ENCODE data around the gene ZNF362. TPM values are rescaled to one million over a fixed set of nuclear protein-coding genes. Genes with fewer than 3 reads are reported as not detected.
"Not testable (repeated sequence)": the region's sequence is repeated elsewhere in the genome, so short reads cannot be mapped to it uniquely, and the experiment has no call there.

ZNF362 gene
- total RNA-seq, 1 donor from 2014 or later, result 10.9 TPM

DNA sequence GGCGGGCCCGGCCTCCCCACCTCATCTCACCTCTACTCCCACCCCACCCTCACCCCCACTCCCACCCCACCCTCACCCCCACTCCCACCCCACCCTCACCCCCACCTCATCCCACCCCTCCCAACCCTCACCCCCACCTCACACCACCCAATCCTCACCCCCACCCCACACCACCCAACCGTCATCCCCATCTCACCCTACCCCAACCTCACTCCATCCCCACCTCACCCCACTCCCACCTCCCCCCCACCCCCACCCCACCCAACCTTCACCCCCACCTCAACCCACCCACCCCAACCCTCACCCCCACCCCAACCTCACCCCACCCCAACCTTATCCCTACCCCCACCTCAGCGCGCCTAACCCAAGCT is 51.2 kb downstream of the ZNF362 start:
- no peak for DNase-seq (ENCODE audit: low spot score)
- H3K4me1 ChIP-seq, result no peaks in the 10 kb centered on the region
- no peak overlapping the region for H3K9ac ChIP-seq
- H3K4me3 ChIP-seq, result no peak overlapping the region
- Mint-ChIP-seq H3K9me3 (peaks cover 5% of the 10 kb centered on the region), H3K4me3 (no peak overlapping the region), H3K36me3 (peaks cover 5% of the 10 kb centered on the region), H3K4me1 (peaks cover 2% of the 10 kb centered on the region), H3K27me3 (ENCODE audit: insufficient read depth, low read depth) (peaks cover 8% of the 10 kb centered on the region), H3K27ac (no peak overlapping the region)
- no peak overlapping the region for H3K27ac ChIP-seq
- peaks cover 5% of the 10 kb centered on the region for H3F3A ChIP-seq (ENCODE audit: low read depth)
- H2AFZ ChIP-seq (replicated peaks), result no peak overlapping the region
- no peaks in the 10 kb centered on the region for H3K9me3 ChIP-seq (ENCODE audit: low read depth)
- TF ChIP-seq, protein P1, sequence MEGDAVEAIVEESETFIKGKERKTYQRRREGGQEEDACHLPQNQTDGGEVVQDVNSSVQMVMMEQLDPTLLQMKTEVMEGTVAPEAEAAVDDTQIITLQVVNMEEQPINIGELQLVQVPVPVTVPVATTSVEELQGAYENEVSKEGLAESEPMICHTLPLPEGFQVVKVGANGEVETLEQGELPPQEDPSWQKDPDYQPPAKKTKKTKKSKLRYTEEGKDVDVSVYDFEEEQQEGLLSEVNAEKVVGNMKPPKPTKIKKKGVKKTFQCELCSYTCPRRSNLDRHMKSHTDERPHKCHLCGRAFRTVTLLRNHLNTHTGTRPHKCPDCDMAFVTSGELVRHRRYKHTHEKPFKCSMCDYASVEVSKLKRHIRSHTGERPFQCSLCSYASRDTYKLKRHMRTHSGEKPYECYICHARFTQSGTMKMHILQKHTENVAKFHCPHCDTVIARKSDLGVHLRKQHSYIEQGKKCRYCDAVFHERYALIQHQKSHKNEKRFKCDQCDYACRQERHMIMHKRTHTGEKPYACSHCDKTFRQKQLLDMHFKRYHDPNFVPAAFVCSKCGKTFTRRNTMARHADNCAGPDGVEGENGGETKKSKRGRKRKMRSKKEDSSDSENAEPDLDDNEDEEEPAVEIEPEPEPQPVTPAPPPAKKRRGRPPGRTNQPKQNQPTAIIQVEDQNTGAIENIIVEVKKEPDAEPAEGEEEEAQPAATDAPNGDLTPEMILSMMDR (IDR thresholded peaks at IDR 0.05), result no peak
- no peak for TF ChIP-seq EZH2 (IDR thresholded peaks at IDR 0.05)
- TF ChIP-seq EZH2phosphoT487 (IDR thresholded peaks at IDR 0.05), result no peak
- H3K27me3 ChIP-seq, result peaks cover 23% of the 10 kb centered on the region
- H3K4me2 ChIP-seq, result no peak overlapping the region
- no peaks in the 10 kb centered on the region for H4K20me1 ChIP-seq (ENCODE audit: low read depth)
- H3K36me3 ChIP-seq, result no peaks in the 10 kb centered on the region
- no peaks in the 10 kb centered on the region for H3K79me2 ChIP-seq (ENCODE audit: low read depth)

DNA sequence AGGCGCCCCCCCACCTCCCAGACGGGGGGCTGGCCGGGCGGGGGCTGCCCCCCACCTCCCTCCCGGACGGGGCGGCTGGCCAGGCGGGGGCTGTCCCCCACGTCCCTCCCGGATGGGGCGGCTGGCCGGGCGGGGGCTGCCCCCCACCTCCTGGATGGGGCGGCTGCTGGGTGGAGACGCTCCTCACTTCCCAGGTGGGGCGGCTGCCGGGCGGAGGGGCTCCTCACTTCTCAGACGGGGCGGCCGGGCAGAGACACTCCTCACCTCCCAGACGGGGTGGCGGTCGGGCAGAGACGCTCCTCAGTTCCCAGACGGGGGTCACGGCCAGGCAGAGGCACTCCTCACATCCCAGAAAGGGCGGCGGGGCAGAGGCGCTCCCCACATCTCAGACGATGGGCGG is 53.1 kb downstream of the ZNF362 start:
- H4K20me1 ChIP-seq (ENCODE audit: low read depth); H3K4me1 ChIP-seq; H3K4me2 ChIP-seq; H3K27ac Mint-ChIP-seq; DNase-seq (ENCODE audit: low spot score); H3K4me1 Mint-ChIP-seq; H3K36me3 Mint-ChIP-seq; H3K9me3 ChIP-seq (ENCODE audit: low read depth); H3K79me2 ChIP-seq (ENCODE audit: low read depth); H2AFZ ChIP-seq (replicated peaks); H3F3A ChIP-seq (ENCODE audit: low read depth); H3K9me3 Mint-ChIP-seq; H3K27me3 Mint-ChIP-seq (ENCODE audit: insufficient read depth, low read depth); H3K9ac ChIP-seq; H3K36me3 ChIP-seq; H3K27ac ChIP-seq; H3K4me3 Mint-ChIP-seq; H3K4me3 ChIP-seq: not testable (repeated sequence)
- H3K27me3 ChIP-seq, result peaks cover 23% of the 10 kb centered on the region

DNA sequence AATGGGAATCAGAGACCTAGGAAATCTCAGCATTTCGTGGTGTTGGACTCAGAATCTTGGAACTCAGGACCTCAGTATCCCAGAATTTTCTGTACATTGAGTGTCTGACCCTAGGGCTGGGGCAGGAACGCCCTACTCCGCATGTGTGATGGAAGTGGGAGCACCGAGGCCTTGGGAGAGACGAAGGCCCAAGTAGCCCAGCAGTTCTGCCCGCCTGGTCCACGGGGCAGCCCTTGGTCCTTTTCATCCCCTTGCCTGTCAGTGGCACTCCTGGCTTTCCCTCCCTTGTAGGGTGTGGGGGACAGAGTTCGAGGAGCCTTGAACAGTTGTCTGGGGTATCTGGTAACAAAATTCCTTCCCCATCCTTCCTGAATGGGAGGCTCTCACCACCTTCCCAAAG is 54.4 kb downstream of the ZNF362 start:
- TF ChIP-seq, protein P1 (IDR thresholded peaks at IDR 0.05), result no peak
- TF ChIP-seq EZH2 (IDR thresholded peaks at IDR 0.05), result no peak
- TF ChIP-seq EZH2phosphoT487 (IDR thresholded peaks at IDR 0.05), result no peak
- H3K79me2 ChIP-seq (ENCODE audit: low read depth), result no peaks in the 10 kb centered on the region
- no peaks in the 10 kb centered on the region for H3K4me1 ChIP-seq
- H3K9ac ChIP-seq, result no peak overlapping the region
- H3K27me3 ChIP-seq, result peaks cover 16% of the 10 kb centered on the region
- no peak overlapping the region for H2AFZ ChIP-seq (replicated peaks)
- peaks cover 6% of the 10 kb centered on the region for H3K27me3 Mint-ChIP-seq (ENCODE audit: insufficient read depth, low read depth)
- no peak overlapping the region for H3K4me3 ChIP-seq
- DNase-seq (ENCODE audit: low spot score), result no peak
- H3K36me3 ChIP-seq, result no peaks in the 10 kb centered on the region
- H3K4me3 Mint-ChIP-seq, result no peak overlapping the region
- H3K9me3 Mint-ChIP-seq, result peaks cover 5% of the 10 kb centered on the region
- no peak overlapping the region for H3K27ac Mint-ChIP-seq
- no peaks in the 10 kb centered on the region for H3K9me3 ChIP-seq (ENCODE audit: low read depth)
- H3K4me1 Mint-ChIP-seq, result peaks cover 8% of the 10 kb centered on the region
- H3K4me2 ChIP-seq, result no peak overlapping the region
- H3K27ac ChIP-seq, result no peak overlapping the region
- H4K20me1 ChIP-seq (ENCODE audit: low read depth), result no peaks in the 10 kb centered on the region
- no peaks in the 10 kb centered on the region for H3F3A ChIP-seq (ENCODE audit: low read depth)
- peaks cover 3% of the 10 kb centered on the region for H3K36me3 Mint-ChIP-seq

DNA sequence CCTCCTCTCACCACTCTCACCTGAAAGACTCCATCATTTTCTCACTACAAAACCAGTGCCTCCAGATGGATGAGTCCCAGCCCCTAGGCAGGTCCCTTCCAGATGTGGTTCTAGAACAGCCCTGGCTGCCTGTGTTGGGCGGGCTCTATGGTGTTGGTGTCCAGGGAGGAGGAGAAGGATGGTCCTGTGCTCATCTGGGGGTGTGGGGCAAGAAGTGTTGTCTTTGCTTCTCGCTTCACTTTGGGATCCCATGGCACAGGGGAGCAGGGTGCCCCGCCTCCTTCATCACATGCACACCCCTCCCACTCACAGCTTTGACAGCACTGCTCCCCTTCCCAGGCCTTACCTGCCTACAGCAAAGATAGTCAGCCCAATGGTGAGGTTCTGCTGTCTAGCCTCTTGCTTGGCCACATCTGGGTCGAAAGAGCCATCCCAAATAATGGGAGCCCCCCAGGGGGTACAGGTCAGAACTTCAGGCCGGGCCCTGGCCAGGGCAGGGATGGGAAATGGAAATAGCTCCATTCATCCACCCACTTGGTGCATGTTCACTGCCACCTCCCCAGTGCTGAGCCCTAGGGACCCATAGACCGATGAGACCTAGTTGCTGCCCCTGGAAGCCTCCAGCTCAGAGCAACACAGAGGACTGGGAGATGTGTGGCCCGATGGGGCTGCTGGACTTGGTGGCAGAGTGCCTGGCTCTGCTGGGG is 55.6 kb downstream of the ZNF362 start:
- H3K9ac ChIP-seq, result no peak overlapping the region
- H3K4me1 ChIP-seq, result peaks cover under 1% of the 10 kb centered on the region
- H3K79me2 ChIP-seq (ENCODE audit: low read depth), result no peaks in the 10 kb centered on the region
- peaks cover 12% of the 10 kb centered on the region for H3K4me1 Mint-ChIP-seq
- H3K4me3 ChIP-seq, result no peak overlapping the region
- H3K27ac Mint-ChIP-seq, result peak overlapping the region; percentile 9
- peaks cover 5% of the 10 kb centered on the region for H3K27me3 ChIP-seq
- peaks cover 4% of the 10 kb centered on the region for H3K27me3 Mint-ChIP-seq (ENCODE audit: insufficient read depth, low read depth)
- no peak for TF ChIP-seq EZH2 (IDR thresholded peaks at IDR 0.05)
- TF ChIP-seq EZH2phosphoT487 (IDR thresholded peaks at IDR 0.05), result no peak
- TF ChIP-seq, protein P1 (IDR thresholded peaks at IDR 0.05), result no peak
- H3K9me3 ChIP-seq (ENCODE audit: low read depth), result no peaks in the 10 kb centered on the region
- H2AFZ ChIP-seq (replicated peaks), result no peak overlapping the region
- no peaks in the 10 kb centered on the region for H4K20me1 ChIP-seq (ENCODE audit: low read depth)
- no peak for DNase-seq (ENCODE audit: low spot score)
- H3K4me2 ChIP-seq, result no peak overlapping the region
- no peaks in the 10 kb centered on the region for H3F3A ChIP-seq (ENCODE audit: low read depth)
- H3K9me3 Mint-ChIP-seq, result peaks cover 5% of the 10 kb centered on the region
- H3K4me3 Mint-ChIP-seq, result no peak overlapping the region
- no peak overlapping the region for H3K27ac ChIP-seq
- H3K36me3 ChIP-seq, result no peaks in the 10 kb centered on the region
- peaks cover 3% of the 10 kb centered on the region for H3K36me3 Mint-ChIP-seq

Data from neural progenitor cell (in vitro differentiated cells).